GM03348 (cell line): ENCODE results near the gene RYR2.

Source experiments
- DNase-seq: peaks from one replicate; pipeline ENCODE4 v3.0.0; 2012; ENCODE audit warnings: low spot score

RYR2 gene

DNA sequence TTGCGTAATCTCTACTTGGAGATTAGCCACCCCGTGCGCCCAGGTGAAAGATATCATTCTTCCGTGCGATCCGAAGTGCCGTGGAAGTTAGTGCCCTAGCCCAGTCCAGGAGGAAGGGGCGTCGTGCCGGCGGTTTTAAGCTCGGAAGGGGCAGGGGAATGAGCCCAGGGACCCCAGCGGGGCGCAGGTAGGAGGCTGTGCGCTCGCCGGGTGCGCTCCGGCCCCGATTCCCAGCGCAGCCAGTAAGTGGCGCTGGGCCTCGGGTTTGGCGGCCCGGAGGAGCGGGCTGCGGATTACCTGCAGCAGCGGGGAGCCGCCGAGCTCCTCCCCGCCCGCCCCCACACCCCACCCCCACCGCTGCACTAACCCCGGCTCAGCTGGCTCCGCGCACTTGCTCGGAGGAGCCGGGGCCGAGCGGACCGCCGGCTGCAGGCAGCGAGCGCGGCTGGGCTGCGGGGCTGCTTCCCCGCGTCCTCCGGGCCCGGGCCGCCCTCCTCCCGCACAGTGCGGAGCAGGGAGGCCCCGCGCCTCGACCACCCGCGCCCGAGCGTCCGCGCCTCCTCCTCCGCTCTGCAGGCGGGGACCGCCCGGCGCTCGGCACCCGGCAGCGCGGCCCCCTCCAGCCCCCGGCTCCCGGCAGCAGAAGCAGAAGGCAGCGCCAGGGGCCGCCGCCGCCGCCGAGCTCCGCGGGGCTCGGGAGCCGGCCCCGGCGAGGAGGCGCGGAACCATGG lies at the start of gene RYR2:
TSS of gene RYR2 (plus strand) at position 390 of the 731 bp plus-strand sequence. CDS start at position 728, 338 bp downstream.
- no peak for DNase-seq

DNA sequence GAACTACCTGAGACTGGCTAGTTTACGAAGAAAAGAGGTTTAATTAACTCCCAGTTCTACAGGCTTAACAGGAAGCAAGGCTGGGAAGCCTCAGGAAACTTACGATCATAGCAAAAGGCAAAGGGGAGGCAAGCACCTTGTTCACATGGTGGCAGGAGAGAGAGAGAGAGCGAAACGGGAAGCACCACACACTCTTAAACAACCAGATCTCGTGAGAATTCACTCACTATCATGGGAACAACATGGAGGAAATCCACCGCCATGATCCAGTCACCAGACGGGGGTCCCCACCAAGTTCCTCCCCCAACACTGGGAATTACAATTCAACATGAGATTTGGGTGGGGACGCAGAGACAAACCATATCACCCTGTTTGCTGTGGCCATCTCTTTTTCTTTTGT lies 49.5 kb upstream of the RYR2 start:
- no peak for DNase-seq

DNA sequence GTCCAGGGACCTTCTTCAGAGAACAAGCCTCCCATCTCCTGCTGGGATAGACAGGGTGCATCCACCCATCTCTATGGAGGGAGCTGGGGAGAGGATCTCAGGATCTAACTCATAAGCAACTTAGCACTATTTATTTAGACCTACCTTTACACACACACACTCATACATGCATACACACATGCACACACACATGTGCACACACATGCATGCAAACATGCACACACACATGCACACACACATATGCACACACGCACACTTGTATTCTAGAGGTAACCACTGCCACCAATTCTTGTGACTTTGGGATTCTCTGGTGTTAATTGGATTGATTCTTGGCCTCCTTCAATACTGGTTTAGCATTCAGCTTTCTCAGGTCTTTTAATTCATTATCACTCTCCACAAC lies 47.5 kb upstream of the RYR2 start:
- no peak for DNase-seq

DNA sequence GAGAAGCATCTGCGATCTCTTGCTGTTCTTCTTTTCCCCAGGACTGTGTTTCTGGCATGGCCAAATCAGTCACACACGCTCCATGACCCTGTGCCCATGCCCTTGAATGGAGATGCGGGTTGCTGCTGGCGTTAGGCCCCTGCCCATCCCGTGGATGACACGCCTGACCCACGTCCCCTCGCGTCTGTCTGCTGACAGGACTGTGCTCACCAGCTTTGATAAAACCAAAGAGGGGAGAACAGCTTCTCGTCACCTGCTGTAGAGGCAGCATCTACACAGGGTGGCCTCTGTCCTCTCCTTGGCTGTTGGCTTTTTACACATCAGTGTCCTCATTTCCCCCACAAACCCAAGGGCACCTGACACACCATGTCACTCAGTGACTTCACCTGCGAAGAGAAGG lies 44.6 kb upstream of the RYR2 start:
- DNase-seq = no peak

DNA sequence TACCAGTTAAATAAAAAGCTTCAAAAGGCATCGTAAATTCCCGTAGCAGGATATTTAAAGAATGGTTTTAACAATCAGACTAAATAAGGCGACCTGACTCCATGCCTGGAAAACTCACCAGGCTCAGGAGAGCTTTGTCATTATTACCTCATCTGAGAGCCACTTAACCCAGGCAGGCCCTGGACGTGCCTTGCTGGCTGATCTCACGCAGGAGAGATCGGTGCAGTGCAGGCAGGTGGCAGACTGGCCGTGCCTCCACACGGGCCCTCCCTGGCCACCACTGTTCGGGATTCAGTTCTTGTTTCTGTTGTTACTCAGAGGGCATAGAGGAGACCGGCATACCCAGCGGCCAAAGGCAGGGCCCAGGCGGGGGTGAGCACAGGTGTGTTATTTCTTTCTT lies 44.1 kb upstream of the RYR2 start:
- no peak for DNase-seq

DNA sequence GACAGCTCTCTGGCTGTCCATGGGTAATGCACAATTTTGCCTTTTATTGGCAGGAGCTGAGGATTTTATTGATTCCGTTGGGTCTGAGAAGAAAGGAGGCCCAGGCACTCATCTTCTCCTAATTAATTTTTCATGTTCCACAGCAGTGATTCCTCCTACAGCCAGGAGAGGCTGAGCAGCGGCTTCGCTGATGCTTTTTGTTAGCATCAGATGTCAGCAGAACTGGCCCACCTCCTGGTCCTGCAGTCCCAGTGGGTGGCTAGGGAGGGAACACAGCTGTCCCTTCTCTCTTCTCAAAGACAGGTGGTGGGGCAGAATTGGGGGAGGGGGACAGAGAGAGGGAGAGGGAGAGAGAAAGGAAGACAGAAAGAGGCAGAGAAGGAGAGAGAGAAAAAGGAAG lies 43.4 kb upstream of the RYR2 start:
- no peak for DNase-seq

DNA sequence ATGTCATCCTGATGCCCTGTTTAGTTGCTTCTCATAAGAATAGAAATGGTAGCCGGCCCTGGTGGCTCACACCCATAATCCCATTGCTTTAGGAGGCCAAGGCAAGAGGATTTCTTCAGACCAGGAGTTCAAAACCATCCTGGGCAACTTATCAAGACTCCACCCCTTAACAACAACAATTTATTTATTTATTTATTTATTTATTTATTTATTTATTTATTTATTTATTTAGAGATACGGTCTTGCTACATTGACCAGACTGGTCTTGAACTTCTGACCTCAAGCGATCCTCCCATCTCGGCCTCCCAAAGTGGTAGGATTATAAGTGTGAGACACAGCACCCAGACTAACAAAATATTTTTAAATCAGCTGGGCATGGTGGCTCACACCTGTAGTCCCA lies 41.8 kb upstream of the RYR2 start:
- DNase-seq = no peak

DNA sequence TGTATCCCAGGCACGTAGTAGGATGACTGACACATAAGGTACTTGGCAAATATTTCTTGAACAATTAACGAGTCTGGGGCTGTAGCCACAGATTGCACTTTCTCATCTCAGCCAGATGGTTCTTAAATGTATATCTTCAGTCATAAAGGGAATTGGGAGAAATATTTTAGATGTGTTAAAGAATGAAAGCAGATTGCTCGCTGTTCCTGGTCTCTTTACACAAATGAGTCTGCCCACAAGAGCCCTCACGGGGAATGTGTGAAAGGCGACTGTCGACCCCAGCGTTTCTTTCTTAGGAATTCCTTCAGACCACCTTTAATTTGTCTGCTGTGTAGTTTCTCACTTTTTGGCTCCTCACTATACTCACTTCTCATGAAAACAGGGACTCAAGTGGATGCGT lies 38.5 kb upstream of the RYR2 start:
- DNase-seq = no peak

DNA sequence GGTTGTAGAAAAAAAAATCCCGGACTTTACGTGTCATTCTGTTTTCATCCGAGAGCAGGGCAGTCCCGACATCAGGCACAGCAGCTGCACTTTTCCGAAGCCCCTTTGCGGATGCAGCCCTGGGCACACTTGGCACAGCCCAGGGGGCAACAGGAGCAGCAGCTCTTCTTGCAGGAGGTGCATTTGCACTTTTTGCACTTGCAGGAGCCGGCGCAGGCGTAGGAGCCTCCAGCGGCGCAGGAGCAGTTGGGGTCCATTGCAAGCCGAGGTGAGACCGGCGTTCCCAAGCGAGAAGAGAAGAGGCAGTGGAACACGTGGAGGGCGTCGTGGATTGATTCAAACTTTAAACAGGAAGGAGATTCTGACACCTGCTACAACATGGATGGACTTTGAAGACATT lies 37.9 kb upstream of the RYR2 start, which contains the start of gene MT1HL1:
TSS of gene MT1HL1 (minus strand) at position 326 of the 400 bp plus-strand sequence. CDS start at position 257, 69 bp downstream.
- DNase-seq = no peak

DNA sequence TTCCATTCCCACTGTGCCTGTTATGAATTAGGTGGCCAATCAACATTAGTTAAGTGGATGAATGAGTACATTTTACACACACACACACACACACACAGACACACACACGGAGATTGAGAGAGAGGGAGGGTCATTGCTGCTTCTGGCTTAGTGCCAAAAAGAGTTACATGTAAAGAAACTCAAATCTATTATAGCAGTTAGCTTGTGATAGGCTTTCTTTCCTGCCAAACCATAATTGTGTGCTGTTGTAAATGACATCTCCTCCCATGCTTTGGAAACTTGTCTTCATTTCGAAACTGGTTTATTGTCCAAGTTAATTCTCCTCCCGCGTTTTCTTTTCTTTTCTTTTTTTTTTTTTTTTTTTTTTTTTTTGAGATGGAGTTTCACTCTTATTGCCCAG lies 36.3 kb upstream of the RYR2 start:
- DNase-seq = no peak

DNA sequence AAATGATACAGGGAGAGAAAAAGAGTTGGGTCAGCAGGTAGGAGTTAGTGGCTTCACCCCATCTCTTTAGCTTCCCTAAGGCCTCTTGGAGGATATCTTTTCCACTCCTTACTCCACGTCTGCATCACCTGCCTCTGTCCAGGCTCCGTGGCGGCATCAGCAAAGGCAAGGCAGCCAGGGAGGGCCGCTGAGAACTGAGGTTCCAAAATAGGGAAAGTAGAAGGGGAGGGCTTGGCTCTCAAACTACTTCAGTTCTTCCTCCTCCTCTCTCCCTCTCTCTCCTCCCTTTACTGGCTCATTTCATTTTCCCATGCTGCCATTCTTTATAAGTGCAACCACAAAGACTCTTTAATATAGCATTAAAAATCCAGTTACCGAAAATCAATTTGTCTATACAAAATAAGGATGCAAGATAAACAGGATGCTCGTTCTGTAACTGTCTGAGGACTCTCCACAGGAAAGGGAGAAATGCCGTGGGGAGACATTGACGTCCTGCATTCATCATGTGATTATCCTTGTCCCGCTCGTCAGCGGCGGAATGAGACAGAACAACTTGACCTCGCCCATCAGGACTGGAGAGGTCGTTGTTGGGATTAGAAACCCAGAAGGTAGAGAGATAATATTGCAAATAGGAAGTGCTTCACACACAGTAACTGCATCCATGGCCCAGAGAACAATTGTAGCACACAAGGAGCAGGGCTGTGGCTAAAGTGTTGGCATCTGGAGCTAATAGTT lies 34.7 kb upstream of the RYR2 start:
- DNase-seq = no peak

DNA sequence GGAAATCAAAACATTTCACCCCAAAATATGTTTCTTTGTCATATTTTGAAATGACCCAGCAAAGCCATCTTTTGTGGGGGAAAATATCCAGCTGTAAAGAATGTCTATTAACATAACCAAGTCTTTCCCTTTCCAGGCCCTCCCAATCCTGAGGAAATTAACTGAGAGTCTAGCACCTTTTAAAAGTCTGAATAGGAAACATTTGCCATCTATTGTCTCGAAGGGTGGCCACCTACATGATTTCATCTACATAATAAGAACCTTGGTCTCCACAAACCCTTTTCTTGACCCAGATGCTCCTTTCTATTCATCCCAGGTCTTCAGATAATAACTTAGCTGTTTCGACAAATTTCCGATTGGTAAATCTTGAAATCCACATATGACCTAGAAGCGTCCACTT lies 32.4 kb upstream of the RYR2 start:
- DNase-seq = no peak

DNA sequence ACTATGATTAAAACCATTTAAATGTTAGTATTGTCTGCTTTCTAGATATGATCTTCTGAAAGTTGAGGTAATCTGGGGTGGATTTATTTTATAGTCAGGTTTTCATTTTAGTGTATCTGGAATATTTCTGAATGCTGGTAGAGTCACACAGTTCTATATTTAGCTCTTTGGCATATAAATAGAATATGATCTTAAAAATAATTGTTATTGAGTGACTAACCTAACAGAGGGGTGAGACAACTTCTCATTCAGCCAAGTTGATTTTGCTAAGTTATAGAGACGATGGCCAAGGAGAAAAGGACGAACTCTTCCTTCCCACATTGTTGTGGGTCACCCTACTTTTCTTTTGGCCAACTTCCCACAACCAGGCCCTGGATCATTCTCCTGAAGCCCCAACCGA lies 30.6 kb upstream of the RYR2 start:
- DNase-seq = no peak

DNA sequence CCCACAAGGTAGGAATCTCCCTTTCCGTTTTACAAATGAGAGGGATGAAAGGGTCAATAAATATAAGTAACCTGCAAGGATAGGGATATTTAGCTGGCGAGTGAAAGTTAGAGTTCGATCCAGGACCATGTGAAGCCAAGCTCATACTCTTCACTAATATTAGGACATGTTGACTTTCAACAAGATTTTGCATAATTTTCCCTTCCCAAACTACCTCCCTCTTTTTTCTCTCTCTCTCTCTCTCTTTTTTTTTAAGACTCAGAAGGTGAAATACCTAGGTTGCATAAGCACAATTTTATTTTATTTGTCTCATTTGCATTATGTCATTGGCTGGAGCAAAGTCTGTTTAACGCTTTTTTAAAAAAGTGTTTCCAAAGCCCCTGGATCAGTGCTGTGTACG lies 29.6 kb upstream of the RYR2 start:
- DNase-seq = no peak

DNA sequence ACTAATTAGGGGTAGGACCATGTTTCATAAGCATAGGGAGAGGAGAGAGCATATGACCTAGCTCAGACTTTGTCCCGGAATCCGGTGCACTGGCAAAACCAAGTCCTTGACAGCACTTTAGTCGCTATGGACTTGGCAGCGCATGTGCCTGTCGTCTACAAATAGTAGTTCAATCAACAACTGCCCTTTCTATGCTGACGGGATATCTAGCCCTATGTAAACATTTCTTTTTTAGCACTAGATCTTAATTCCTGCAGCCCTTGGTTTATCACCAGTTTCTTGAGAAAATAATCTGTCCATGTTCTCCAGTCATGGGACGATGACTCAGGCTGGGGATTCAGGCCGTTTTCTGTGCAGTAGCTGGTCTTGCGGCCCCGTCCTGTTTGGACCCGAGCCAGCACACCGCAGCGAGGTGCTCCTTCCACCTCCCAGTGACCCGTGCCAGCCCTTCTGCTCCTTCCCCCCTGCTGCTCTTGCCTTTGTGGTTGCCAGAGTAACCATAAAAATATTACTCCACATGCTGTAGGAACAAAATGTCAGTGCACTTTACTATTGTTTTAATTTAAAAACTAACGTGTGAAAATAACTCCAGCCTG lies 29.1 kb upstream of the RYR2 start:
- DNase-seq = no peak

DNA sequence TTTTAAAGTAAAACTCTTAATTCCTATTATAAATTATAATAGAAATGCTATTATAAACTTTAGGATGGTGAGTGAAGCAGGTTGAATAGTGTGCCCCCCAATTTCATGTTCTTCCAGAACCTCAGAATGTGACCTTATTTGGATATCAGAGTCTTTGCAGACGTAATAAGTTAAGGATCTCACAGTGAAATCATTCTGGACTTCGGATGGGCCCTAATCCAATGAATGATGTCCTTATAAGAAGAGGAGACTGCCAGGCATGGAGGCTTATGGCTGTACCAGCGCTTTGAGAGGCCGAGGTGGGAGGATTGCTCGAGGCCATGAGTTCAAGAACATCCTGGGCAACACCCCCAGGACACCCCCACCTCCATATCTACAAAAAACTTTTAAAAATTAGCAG lies 28.4 kb upstream of the RYR2 start:
- DNase-seq = no peak

DNA sequence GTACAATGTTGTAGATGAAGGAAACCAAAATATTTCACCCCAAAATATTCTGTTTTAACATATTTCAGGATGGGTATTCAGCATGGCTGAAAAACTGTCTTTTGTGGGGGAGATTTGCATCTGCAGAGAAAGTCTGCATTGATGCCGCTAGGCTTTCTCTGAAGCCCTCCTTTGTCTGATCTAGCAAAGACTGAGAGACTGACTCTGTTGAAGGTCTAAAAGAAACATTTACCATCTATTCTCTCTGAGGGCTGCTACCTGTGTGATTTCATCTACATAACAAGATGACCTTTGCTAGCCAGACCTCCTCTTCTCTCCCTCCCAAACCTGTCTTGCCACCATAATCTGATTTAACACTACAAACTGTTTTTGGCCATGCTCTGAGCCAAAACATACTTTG lies 25.4 kb upstream of the RYR2 start:
- no peak for DNase-seq

DNA sequence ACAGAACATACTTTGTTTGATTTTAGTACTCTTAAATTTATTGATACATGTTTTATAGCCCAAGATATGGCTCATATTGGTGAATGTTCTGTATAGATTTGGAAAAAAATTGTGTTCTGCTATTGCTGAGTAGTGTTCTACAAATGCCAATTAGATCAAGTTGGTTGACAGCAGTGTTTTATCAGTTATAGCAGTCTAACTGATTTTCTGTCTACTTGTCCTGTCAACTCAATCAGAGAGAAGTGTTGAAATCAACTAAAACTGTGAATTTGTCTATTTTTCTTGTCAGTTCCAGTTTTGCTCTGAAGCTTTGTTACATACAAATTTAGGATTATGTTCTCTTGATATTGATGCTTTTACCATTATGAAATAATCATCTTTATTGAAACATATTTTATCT lies 23.1 kb upstream of the RYR2 start:
- no peak for DNase-seq

DNA sequence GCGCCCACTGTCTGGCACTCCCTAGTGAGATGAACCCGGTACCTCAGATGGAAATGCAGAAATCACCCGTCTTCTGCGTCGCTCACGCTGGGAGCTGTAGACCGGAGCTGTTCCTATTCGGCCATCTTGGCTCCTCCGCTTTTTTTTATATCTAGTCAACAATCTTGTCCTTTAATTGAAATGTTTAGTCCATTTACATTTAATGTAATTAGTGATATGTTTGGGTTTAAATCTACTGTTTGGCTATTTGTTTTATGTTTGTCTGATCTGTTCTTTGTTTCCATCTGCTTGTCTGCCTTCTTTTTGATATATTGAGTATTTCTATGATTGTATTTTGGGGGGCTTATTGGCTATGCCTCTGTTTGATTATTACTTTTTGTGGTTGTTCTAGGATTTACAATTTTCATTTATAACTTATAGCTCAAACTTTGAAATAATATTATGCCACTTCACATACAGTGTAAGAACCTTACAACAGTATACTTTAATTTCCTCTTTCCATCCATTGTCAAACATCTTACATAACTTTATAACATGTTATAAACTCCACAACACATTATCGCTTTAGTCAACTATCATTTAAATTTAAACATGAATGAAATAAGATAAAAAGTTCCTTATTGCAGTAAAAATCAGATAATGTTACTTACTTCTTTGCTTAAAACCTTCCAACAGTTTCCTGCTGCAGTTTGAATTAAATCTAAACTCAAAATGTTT lies 16.5 kb upstream of the RYR2 start:
- no peak for DNase-seq

DNA sequence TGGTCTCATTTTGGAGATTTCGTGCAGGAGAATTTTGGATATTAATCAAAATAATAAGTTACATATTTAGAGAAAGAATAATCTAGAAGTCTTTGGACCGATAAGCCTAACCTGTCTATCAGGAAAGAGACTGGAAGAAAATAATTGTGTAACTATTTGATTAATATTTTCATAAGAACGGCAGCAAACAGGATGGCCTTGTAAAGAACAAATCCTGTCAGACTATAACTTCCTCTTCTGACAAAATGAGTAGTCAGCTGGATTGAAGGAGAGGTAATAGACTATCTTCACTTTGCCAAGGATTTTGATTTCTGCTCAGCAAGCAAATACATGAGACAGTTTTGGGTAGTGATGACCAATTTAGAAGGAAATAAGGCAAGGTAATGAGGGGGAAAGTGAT lies 12.7 kb upstream of the RYR2 start:
- no peak for DNase-seq

DNA sequence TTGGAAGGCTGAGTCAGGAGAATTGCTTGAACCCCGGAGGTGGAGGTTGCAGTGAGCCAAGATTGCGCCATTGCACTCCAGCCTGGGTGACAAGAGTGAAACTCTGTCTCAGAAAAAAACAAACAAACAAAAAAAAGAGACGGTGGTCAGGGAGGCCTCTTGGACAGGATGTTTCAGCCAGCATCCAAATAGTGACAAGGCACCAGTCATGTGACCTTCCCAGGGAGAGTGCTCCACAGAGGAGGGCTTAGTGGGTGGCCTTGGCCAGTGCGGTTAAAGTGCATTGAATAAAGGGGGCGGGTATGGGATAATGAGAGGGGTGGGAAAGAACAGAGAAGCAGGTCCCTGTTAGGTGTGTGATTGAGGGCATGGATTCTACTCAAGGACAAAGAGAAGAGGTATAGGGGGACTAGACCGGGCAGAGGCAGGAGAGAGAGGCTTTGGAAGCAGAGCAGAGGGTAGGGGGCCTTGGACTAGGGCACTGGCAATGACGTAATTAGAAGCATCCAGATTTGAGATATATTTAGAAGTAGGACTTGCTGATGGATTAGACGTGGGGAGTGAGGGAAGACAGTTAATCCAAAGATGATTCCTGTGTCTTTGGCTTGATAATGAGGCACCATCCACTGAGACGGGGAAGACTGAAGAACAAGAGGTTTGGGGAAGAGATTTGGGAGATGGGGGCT lies 12.0 kb upstream of the RYR2 start:
- DNase-seq = no peak

DNA sequence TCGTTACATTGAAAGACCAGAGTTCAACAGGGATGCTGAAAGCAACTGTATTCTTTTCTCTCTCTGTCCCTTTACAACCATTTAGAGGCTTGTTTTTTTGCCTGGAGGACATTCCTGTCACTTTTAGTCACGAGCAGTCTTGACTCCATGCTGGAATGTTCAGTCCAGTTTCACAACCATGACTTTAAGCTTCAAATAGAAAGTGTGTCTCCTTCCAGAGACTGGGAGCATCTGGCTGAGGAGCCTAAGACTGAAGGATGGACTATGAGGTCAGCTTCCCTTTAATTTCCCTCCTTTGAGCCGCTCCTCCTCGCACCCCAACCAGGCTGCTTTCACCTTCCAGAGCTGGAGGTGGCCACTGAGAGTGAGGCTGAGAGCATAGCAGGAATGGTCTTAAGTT lies 10.5 kb upstream of the RYR2 start:
- DNase-seq = no peak
